ENCODE results near the gene ZNF581. TPM values are rescaled to one million over a fixed set of nuclear protein-coding genes. Genes with fewer than 3 reads are reported as not detected.

ZNF581 gene
- total RNA-seq, 1 donor from 2014 or later: 46.5 TPM

- ChIA-PET POLR2A (interaction anchor here (0.7 to 2.2 kb wide), 3 partner anchors 8 to 158 kb away, joined by 3 to 6 read pairs (median 5); no protein-coding TSS in a partner anchor), CTCF (no interaction called here)
- Mint-ChIP-seq H3K27ac (no peak overlapping the region), H3K9me3 (no peaks in the 10 kb centered on the region), H3K27me3 (no peaks in the 10 kb centered on the region), H3K4me1 (peaks cover 21% of the 10 kb centered on the region), H3K36me3 (ENCODE audit: low read depth) (peaks cover 88% of the 10 kb centered on the region), H3K4me3 (no peak overlapping the region)
- no peak for DNase-seq
- ATAC-seq (ENCODE audit: low read depth): no peak
- intact Hi-C loops (cut with micrococcal nuclease): no loop called here
- TF ChIP-seq CTCF (IDR thresholded peaks at IDR 0.05): no peak
Observed at GRCh38 chr19:55667006-55667381, 23.5 kb downstream of the ZNF581 start.

GRCh38 chr19:55667511-55667910 is 24.1 kb downstream of the ZNF581 start:
- ChIA-PET CTCF (interaction anchor here (1.6 kb wide), 1 partner anchor 35 kb away, joined by 4 read pairs; no protein-coding TSS in a partner anchor), POLR2A (interaction anchor here (0.7 to 2.2 kb wide), 3 partner anchors 9 to 158 kb away, joined by 3 to 6 read pairs (median 5); no protein-coding TSS in a partner anchor)
- no peak for ATAC-seq (ENCODE audit: low read depth)
- no peaks in the 10 kb centered on the region for H3K9me3 Mint-ChIP-seq
- H3K4me3 Mint-ChIP-seq: no peak overlapping the region
- intact Hi-C loops (cut with micrococcal nuclease): no loop called here
- H3K27ac Mint-ChIP-seq: no peak overlapping the region
- no peak for TF ChIP-seq CTCF (IDR thresholded peaks at IDR 0.05)
- no peaks in the 10 kb centered on the region for H3K27me3 Mint-ChIP-seq
- peaks cover 25% of the 10 kb centered on the region for H3K4me1 Mint-ChIP-seq
- no peak for DNase-seq
- peaks cover 89% of the 10 kb centered on the region for H3K36me3 Mint-ChIP-seq (ENCODE audit: low read depth)

GRCh38 chr19:55667958-55668357 is 24.5 kb downstream of the ZNF581 start:
- no peak overlapping the region for H3K4me3 Mint-ChIP-seq
- ATAC-seq (ENCODE audit: low read depth) (no peak), DNase-seq (no peak)
- intact Hi-C loops (cut with micrococcal nuclease): no loop called here
- peaks cover 85% of the 10 kb centered on the region for H3K36me3 Mint-ChIP-seq (ENCODE audit: low read depth)
- no peak overlapping the region for H3K27ac Mint-ChIP-seq
- H3K4me1 Mint-ChIP-seq: peaks cover 22% of the 10 kb centered on the region
- no peak for TF ChIP-seq CTCF (IDR thresholded peaks at IDR 0.05)
- no peaks in the 10 kb centered on the region for H3K9me3 Mint-ChIP-seq
- ChIA-PET POLR2A (interaction anchor here (0.7 to 2.2 kb wide), 2 partner anchors 11 to 159 kb away, joined by 3 to 5 read pairs; no protein-coding TSS in a partner anchor), CTCF (interaction anchor here (1.6 kb wide), 1 partner anchor 35 kb away, joined by 4 read pairs; no protein-coding TSS in a partner anchor)
- H3K27me3 Mint-ChIP-seq: no peaks in the 10 kb centered on the region

GRCh38 chr19:55668603-55669348 is 25.3 kb downstream of the ZNF581 start:
- no peak for ATAC-seq (ENCODE audit: low read depth)
- TF ChIP-seq CTCF (IDR thresholded peaks at IDR 0.05): no peak
- H3K27ac Mint-ChIP-seq: no peak overlapping the region
- no peak overlapping the region for H3K4me3 Mint-ChIP-seq
- H3K9me3 Mint-ChIP-seq: no peaks in the 10 kb centered on the region
- intact Hi-C loops (cut with micrococcal nuclease): no loop called here
- peaks cover 85% of the 10 kb centered on the region for H3K36me3 Mint-ChIP-seq (ENCODE audit: low read depth)
- DNase-seq: no peak
- POLR2A ChIA-PET: interaction anchor here (0.5 to 2.2 kb wide), 2 partner anchors 12 to 34 kb away, joined by 5 to 7 read pairs; no protein-coding TSS in a partner anchor
- no peaks in the 10 kb centered on the region for H3K27me3 Mint-ChIP-seq
- peaks cover 22% of the 10 kb centered on the region for H3K4me1 Mint-ChIP-seq
- CTCF ChIA-PET: interaction anchor here (1.6 kb wide), 1 partner anchor 36 kb away, joined by 4 read pairs; no protein-coding TSS in a partner anchor

- ChIA-PET CTCF (no interaction called here), POLR2A (no interaction called here)
- no peaks in the 10 kb centered on the region for H3K9me3 Mint-ChIP-seq
- H3K36me3 Mint-ChIP-seq (ENCODE audit: low read depth): peaks cover 81% of the 10 kb centered on the region
- no peak for ATAC-seq (ENCODE audit: low read depth)
- H3K4me1 Mint-ChIP-seq: peaks cover 26% of the 10 kb centered on the region
- intact Hi-C loops (cut with micrococcal nuclease): no loop called here
- H3K27ac Mint-ChIP-seq: no peak overlapping the region
- no peak for DNase-seq
- H3K4me3 Mint-ChIP-seq: no peak overlapping the region
- H3K27me3 Mint-ChIP-seq: no peaks in the 10 kb centered on the region
- TF ChIP-seq CTCF (IDR thresholded peaks at IDR 0.05): no peak
Observed at GRCh38 chr19:55669418-55670279, 26.2 kb downstream of the ZNF581 start.
